Adrenal gland (tissue), 5 donors: ENCODE measurements around the gene PRPS1.

Experiments used
- CTCF ChIP-seq, 6 experiments: fragments of 450-650 bp in 4 of 6; fragments of 200-600 bp in 2 of 6; sonication (generic) in 1 of 6; IDR thresholded peaks; 1 replicate in 5 of 6; 2 replicates in 1 of 6; pipeline versions ENCODE4 v1.5.1 to v1.8.0; 2016 to 2021; ENCODE audit warnings: antibody characterized with exemption in 6 of 6, mild to moderate bottlenecking in 2 of 6, moderate library complexity in 1 of 6
- POLR2A ChIP-seq, 2 donors: fragments of 450-650 bp; IDR thresholded peaks; one replicate each; pipeline ENCODE4 v1.6.1; 2017; ENCODE audit warnings: antibody characterized with exemption in 2 of 2, mild to moderate bottlenecking in 2 of 2, moderate library complexity in 1 of 2
- donor health status: DM: no; HTN: no; CAD: no.

- no peak for TF ChIP-seq CTCF (IDR thresholded peaks at IDR 0.05)
- no peak for TF ChIP-seq POLR2A (IDR thresholded peaks at IDR 0.05)
Observed at GRCh38 chrX:107626481-107626880, 1.8 kb upstream of the PRPS1 start.
